Measurements from ENCODE around the gene ITPK1.

Gene ITPK1

GRCh38 chr14:92965281-92965680 is 150.4 kb downstream of the ITPK1 start:
- in situ Hi-C loops (cut with HindIII; ENCODE audit: low sequenced_read_pairs): no loop called here
- no peak for TF ChIP-seq CTCF (IDR thresholded peaks at IDR 0.05; ENCODE audit: low read depth, low read length)

GRCh38 chr14:92964124-92965109 is 151.3 kb downstream of the ITPK1 start:
- in situ Hi-C loops (cut with HindIII; ENCODE audit: low sequenced_read_pairs): no loop called here
- no peak for TF ChIP-seq CTCF (IDR thresholded peaks at IDR 0.05; ENCODE audit: low read depth, low read length)
- no peak for DNase-seq (ENCODE audit: low read depth, low spot score)
- no peak overlapping the region for H3K4me3 ChIP-seq (ENCODE audit: low read depth, low read length)

More at GRCh38 chr14:92965281-92965680, 150.4 kb downstream of the ITPK1 start:
- DNase-seq (ENCODE audit: low read depth, low spot score): no peak
- H3K4me3 ChIP-seq (ENCODE audit: low read depth, low read length): no peak overlapping the region

GRCh38 chr14:92963301-92964123 is 152.2 kb downstream of the ITPK1 start:
- in situ Hi-C loops (cut with HindIII; ENCODE audit: low sequenced_read_pairs): no loop called here

GRCh38 chr14:92962831-92963095 is 153.0 kb downstream of the ITPK1 start:
- no peak for TF ChIP-seq CTCF (IDR thresholded peaks at IDR 0.05; ENCODE audit: low read depth, low read length)
- H3K4me3 ChIP-seq (ENCODE audit: low read depth, low read length): no peak overlapping the region
- in situ Hi-C loops (cut with HindIII; ENCODE audit: low sequenced_read_pairs): no loop called here
- DNase-seq (ENCODE audit: low read depth, low spot score): no peak

More at GRCh38 chr14:92963301-92964123, 152.2 kb downstream of the ITPK1 start:
- no peak overlapping the region for H3K4me3 ChIP-seq (ENCODE audit: low read depth, low read length)
- peak; percentile 14 for DNase-seq (ENCODE audit: low read depth, low spot score)
- TF ChIP-seq CTCF (IDR thresholded peaks at IDR 0.05; ENCODE audit: low read depth, low read length): no peak

- TF ChIP-seq CTCF (IDR thresholded peaks at IDR 0.05; ENCODE audit: low read depth, low read length): no peak
- no peak overlapping the region for H3K4me3 ChIP-seq (ENCODE audit: low read depth, low read length)
- in situ Hi-C loops (cut with HindIII; ENCODE audit: low sequenced_read_pairs): no loop called here
- DNase-seq (ENCODE audit: low read depth, low spot score): no peak
These were observed 153.5 kb downstream of the ITPK1 start for GRCh38 chr14:92962031-92962830.

GRCh38 chr14:92961567-92961855 is 154.2 kb downstream of the ITPK1 start:
- no peak overlapping the region for H3K4me3 ChIP-seq (ENCODE audit: low read depth, low read length)
- DNase-seq (ENCODE audit: low read depth, low spot score): no peak
- TF ChIP-seq CTCF (IDR thresholded peaks at IDR 0.05; ENCODE audit: low read depth, low read length): no peak
- in situ Hi-C loops (cut with HindIII; ENCODE audit: low sequenced_read_pairs): no loop called here
